HCT116 (cell line): ENCODE measurements around the gene FAM181A. TPM values are rescaled to one million over a fixed set of nuclear protein-coding genes. Genes with fewer than 3 reads are reported as not detected.

Experiments used
- ATAC-seq: fragments of 200-7000 bp; cut with Tn5 transposase; 2 replicates; pipeline ENCODE4 v1.9.1; 2020; ENCODE audit warnings: mild to moderate bottlenecking, moderate library complexity
- BruUV-seq: library from RNA; stranded (reverse); fragments of 400-500 nt; replicated peaks from 2 replicates; lab custom pipeline; 2021; lab: Mats Ljungman, UMichigan
- CTCF ChIA-PET: fragments of 300-600 bp; sonication (Branson Sonifier 250); formaldehyde crosslinking; loops from one replicate; lab custom pipeline; 2021; ENCODE audit warnings: antibody characterized with exemption; lab: Charles Lee
- POLR2A ChIA-PET: fragments of 300-600, 350-600 bp; sonication (Branson Sonifier 250); formaldehyde crosslinking; loops from one replicate; lab custom pipeline; 2021; ENCODE audit warnings: antibody characterized with exemption; lab: Charles Lee
- RAD21 ChIA-PET, 2 experiments: fragments of 300-600 bp; sonication (Branson Sonifier 250); formaldehyde crosslinking; loops; one replicate each; lab custom pipeline; 2023; ENCODE audit warnings: low total read pairs in 2 of 2; ENCODE audit not compliant: uncharacterized antibody in 2 of 2, unreplicated experiment in 2 of 2, low non-redundant PET in 1 of 2; lab: Charles Lee
- DNase-seq: peaks from one replicate; pipeline ENCODE4 v3.0.0-alpha.2; 2010; ENCODE audit warnings: low read depth, low spot score
- H2AFZ ChIP-seq: fragments of 200-600 bp; shearing (Covaris generic), sonication (generic); 2 replicates; pipeline ENCODE4 v1.6.1; 2017; ENCODE audit warnings: low read depth, mixed run types, mixed read lengths, antibody characterized with exemption, low read length; ENCODE audit not compliant: poor library complexity, severe bottlenecking
- H3K27ac ChIP-seq: 2 replicates; pipeline ENCODE4 v1.5.1; 2012; ENCODE audit warnings: low read depth, low read length
- H3K27me3 ChIP-seq: fragments of 200-600 bp; sonication (generic); 2 replicates; pipeline ENCODE4 v1.6.1; 2016; ENCODE audit warnings: mixed run types, low read length, mixed read lengths; ENCODE audit not compliant: insufficient read depth
- H3K36me3 ChIP-seq, 2 experiments: fragments of 200-500 bp in 1 of 2; fragments of 200-600 bp in 1 of 2; sonication (Bioruptor generic) in 1 of 2; sonication (generic) in 1 of 2; 2 replicates each; pipeline versions ENCODE4 v1.5.1 to v1.6.1; 2014 to 2016; ENCODE audit warnings: low read length in 2 of 2, inconsistent platforms in 1 of 2, mixed read lengths in 1 of 2, mixed run types in 1 of 2; ENCODE audit not compliant: insufficient read depth in 2 of 2, control insufficient read depth in 1 of 2
- H3K4me1 ChIP-seq, 2 experiments: fragments of 200-600 bp in 1 of 2; sonication (generic) in 1 of 2; 2 replicates each; pipeline versions ENCODE4 v1.5.1 to v1.6.1; 2012 to 2017; ENCODE audit warnings: low read length in 2 of 2, inconsistent platforms in 1 of 2, mild to moderate bottlenecking in 1 of 2, mixed read lengths in 1 of 2, mixed run types in 1 of 2, moderate library complexity in 1 of 2; ENCODE audit not compliant: insufficient read depth in 2 of 2, control insufficient read depth in 1 of 2
- H3K4me2 ChIP-seq: fragments of 200-600 bp; sonication (generic); 2 replicates; pipeline ENCODE4 v1.6.1; 2017; ENCODE audit warnings: mixed run types, low read length, mixed read lengths
- H3K4me3 ChIP-seq, 2 experiments: fragments of 200-600 bp in 1 of 2; sonication (generic) in 1 of 2; replicated peaks in 1 of 2; 2 replicates each; pipeline ENCODE4 v1.5.1; 2011 to 2016; ENCODE audit warnings: low read length in 2 of 2, control low read depth in 1 of 2, low read depth in 1 of 2, mild to moderate bottlenecking in 1 of 2, mixed read lengths in 1 of 2, mixed run types in 1 of 2
- H3K79me2 ChIP-seq: fragments of 200-600 bp; sonication (generic); 2 replicates; pipeline ENCODE4 v1.6.1; 2017; ENCODE audit warnings: mild to moderate bottlenecking, mixed run types, low read length, moderate library complexity, mixed read lengths; ENCODE audit not compliant: insufficient read depth
- H3K9ac ChIP-seq: fragments of 200-600 bp; sonication (generic); 2 replicates; pipeline ENCODE4 v1.6.1; 2016; ENCODE audit warnings: low read length, mixed read lengths
- H3K9me2 ChIP-seq: fragments of 200-600 bp; sonication (generic), shearing (Covaris generic); 2 replicates; pipeline ENCODE4 v1.6.1; 2017; ENCODE audit warnings: mixed run types, mild to moderate bottlenecking, moderate library complexity; ENCODE audit not compliant: insufficient read depth
- H3K9me3 ChIP-seq, 2 experiments: fragments of 200-500 bp in 1 of 2; fragments of 200-600 bp in 1 of 2; sonication (Bioruptor generic) in 1 of 2; sonication (generic) in 1 of 2; 2 replicates each; pipeline ENCODE4 v1.6.1; 2014 to 2017; ENCODE audit warnings: low read length in 2 of 2, mixed read lengths in 2 of 2, inconsistent platforms in 1 of 2, low read depth in 1 of 2, mild to moderate bottlenecking in 1 of 2, mixed run types in 1 of 2, moderate library complexity in 1 of 2; ENCODE audit not compliant: control insufficient read depth in 1 of 2, insufficient read depth in 1 of 2
- H4K20me1 ChIP-seq: fragments of 200-600 bp; sonication (generic), shearing (Covaris generic); 2 replicates; pipeline ENCODE4 v1.6.1; 2017; ENCODE audit warnings: mixed run types, mild to moderate bottlenecking, moderate library complexity; ENCODE audit not compliant: insufficient read depth
- CEBPB ChIP-seq: IDR thresholded peaks from 2 replicates; pipeline ENCODE4 v1.6.1; 2012; ENCODE audit warnings: low read depth
- EGR1 ChIP-seq: IDR thresholded peaks from 2 replicates; pipeline ENCODE4 v1.6.1; 2012; ENCODE audit warnings: low read depth
- ELF1 ChIP-seq: IDR thresholded peaks from 2 replicates; pipeline ENCODE4 v1.6.1; 2012; ENCODE audit warnings: low read depth, borderline replicate concordance
- EZH2 ChIP-seq: fragments of 200-600 bp; sonication (generic); IDR thresholded peaks from 2 replicates; pipeline ENCODE4 v1.6.1; 2017; ENCODE audit warnings: antibody characterized with exemption, mixed run types
- EZH2phosphoT487 ChIP-seq: fragments of 200-600 bp; IDR thresholded peaks from 2 replicates; pipeline ENCODE4 v1.6.1; 2018; ENCODE audit warnings: antibody characterized with exemption, borderline replicate concordance
- FOSL1 ChIP-seq: IDR thresholded peaks from 2 replicates; pipeline ENCODE4 v1.6.1; 2012; ENCODE audit warnings: low read depth
- JUND ChIP-seq: IDR thresholded peaks from 2 replicates; pipeline ENCODE4 v1.6.1; 2012
- POLR2A ChIP-seq: IDR thresholded peaks from 2 replicates; pipeline ENCODE4 v1.7.0; 2011; ENCODE audit warnings: borderline replicate concordance; ENCODE audit not compliant: insufficient read depth, insufficient read length; ENCODE audit errors: extremely low read depth
- POLR2AphosphoS5 ChIP-seq: IDR thresholded peaks from 2 replicates; pipeline ENCODE4 v1.6.1; 2011; ENCODE audit warnings: mild to moderate bottlenecking, low read depth, low read length, moderate library complexity
- RAD21 ChIP-seq: IDR thresholded peaks from 2 replicates; pipeline ENCODE4 v1.6.1; 2012; ENCODE audit warnings: low read depth, mild to moderate bottlenecking
- SIN3A ChIP-seq: IDR thresholded peaks from 2 replicates; pipeline ENCODE4 v1.6.1; 2012; ENCODE audit warnings: low read depth
- SP1 ChIP-seq: IDR thresholded peaks from 2 replicates; pipeline ENCODE4 v1.6.1; 2012; ENCODE audit warnings: low read depth
- SRF ChIP-seq: IDR thresholded peaks from 2 replicates; pipeline ENCODE4 v1.6.1; 2012; ENCODE audit warnings: low read depth
- TCF7L2 ChIP-seq: IDR thresholded peaks from 2 replicates; pipeline ENCODE4 v1.7.0; 2011; ENCODE audit warnings: borderline replicate concordance, inconsistent platforms; ENCODE audit not compliant: insufficient read depth, insufficient read length; ENCODE audit errors: extremely low read depth
- YY1 ChIP-seq: IDR thresholded peaks from 2 replicates; pipeline ENCODE4 v1.6.1; 2011; ENCODE audit warnings: low read length, low read depth, moderate library complexity, mild to moderate bottlenecking; ENCODE audit not compliant: insufficient replicate concordance; ENCODE audit errors: extremely low read depth
- ZFX ChIP-seq: fragments of 450-650 bp; IDR thresholded peaks from 2 replicates; pipeline ENCODE4 v1.6.1; 2017
- intact Hi-C: fragments of 100-400 bp; cut with micrococcal nuclease; formaldehyde crosslinking; loops from 2 replicates; pipeline ENCODE4 v1.10.0; 2022
- total RNA-seq: library from RNA; stranded (reverse); gene quantifications from one replicate; pipeline ENCODE4 v1.2.1, GENCODE V29; 2021; ENCODE audit not compliant: unreplicated experiment
- TF ChIP-seq, protein P1 (sequence below): IDR thresholded peaks from 2 replicates; pipeline ENCODE4 v1.6.1; 2012
- TF ChIP-seq, protein P2 (sequence below), 3 experiments: fragments of 200-600 bp in 1 of 3; sonication (generic) in 1 of 3; IDR thresholded peaks in 2 of 3; conservative IDR thresholded peaks in 1 of 3; 2 replicates each; pipeline ENCODE4 v1.5.1; 2012 to 2017; ENCODE audit warnings: low read depth in 2 of 3, low read length in 2 of 3, antibody characterized with exemption in 1 of 3, borderline replicate concordance in 1 of 3, control low read depth in 1 of 3, mild to moderate bottlenecking in 1 of 3, mixed read lengths in 1 of 3, mixed run types in 1 of 3, moderate library complexity in 1 of 3; ENCODE audit not compliant: insufficient read depth in 1 of 3
- TF ChIP-seq, protein P3 (sequence below): IDR thresholded peaks from 2 replicates; pipeline ENCODE4 v1.6.1; 2012
- TF ChIP-seq, protein P4 (sequence below): IDR thresholded peaks from 2 replicates; pipeline ENCODE4 v1.6.1; 2012; ENCODE audit warnings: low read depth

The FAM181A gene
- total RNA-seq, 1 experiment from 2014 or later, result not detected

DNA sequence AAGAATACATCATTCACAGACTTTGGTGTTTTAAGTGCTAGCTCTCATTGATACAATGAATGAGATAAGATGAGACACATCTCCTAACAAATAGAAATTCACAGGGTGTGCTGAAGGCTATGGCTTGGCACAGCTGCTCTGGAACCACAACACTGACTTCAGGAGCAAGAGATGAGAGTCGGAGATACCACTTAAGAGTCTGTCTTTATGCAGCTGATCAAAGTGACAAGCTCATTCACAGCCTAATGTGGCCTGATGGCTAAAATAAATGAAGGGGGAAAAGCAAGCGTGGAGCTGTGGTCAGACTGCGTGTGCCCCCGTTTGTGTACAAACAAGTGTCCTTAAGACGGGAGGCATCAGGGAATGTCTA is 29.7 kb upstream of the FAM181A start:
- no peaks in the 10 kb centered on the region for H3K36me3 ChIP-seq
- TF ChIP-seq EGR1 (no peak), YY1 (no peak), CEBPB (no peak), SIN3A (no peak), RAD21 (no peak), ZFX (no peak), FOSL1 (no peak), JUND (no peak), TCF7L2 (no peak), ELF1 (no peak), SRF (no peak), POLR2A (no peak), SP1 (no peak), EZH2 (no peak), POLR2AphosphoS5 (no peak), EZH2phosphoT487 (no peak)
- TF ChIP-seq, protein P1, sequence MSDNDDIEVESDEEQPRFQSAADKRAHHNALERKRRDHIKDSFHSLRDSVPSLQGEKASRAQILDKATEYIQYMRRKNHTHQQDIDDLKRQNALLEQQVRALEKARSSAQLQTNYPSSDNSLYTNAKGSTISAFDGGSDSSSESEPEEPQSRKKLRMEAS, result no peak
- TF ChIP-seq, protein P2, sequence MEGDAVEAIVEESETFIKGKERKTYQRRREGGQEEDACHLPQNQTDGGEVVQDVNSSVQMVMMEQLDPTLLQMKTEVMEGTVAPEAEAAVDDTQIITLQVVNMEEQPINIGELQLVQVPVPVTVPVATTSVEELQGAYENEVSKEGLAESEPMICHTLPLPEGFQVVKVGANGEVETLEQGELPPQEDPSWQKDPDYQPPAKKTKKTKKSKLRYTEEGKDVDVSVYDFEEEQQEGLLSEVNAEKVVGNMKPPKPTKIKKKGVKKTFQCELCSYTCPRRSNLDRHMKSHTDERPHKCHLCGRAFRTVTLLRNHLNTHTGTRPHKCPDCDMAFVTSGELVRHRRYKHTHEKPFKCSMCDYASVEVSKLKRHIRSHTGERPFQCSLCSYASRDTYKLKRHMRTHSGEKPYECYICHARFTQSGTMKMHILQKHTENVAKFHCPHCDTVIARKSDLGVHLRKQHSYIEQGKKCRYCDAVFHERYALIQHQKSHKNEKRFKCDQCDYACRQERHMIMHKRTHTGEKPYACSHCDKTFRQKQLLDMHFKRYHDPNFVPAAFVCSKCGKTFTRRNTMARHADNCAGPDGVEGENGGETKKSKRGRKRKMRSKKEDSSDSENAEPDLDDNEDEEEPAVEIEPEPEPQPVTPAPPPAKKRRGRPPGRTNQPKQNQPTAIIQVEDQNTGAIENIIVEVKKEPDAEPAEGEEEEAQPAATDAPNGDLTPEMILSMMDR (IDR thresholded peaks at IDR 0.05 in 2 of 3, conservative IDR thresholded peaks at IDR 0.05 in 1 of 3; ENCODE audit: borderline replicate concordance in 1 of 3, insufficient read depth in 1 of 3, low read depth in 2 of 3, low read length in 2 of 3), result no peak
- TF ChIP-seq, protein P3, sequence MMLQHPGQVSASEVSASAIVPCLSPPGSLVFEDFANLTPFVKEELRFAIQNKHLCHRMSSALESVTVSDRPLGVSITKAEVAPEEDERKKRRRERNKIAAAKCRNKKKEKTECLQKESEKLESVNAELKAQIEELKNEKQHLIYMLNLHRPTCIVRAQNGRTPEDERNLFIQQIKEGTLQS, result no peak
- TF ChIP-seq, protein P4, sequence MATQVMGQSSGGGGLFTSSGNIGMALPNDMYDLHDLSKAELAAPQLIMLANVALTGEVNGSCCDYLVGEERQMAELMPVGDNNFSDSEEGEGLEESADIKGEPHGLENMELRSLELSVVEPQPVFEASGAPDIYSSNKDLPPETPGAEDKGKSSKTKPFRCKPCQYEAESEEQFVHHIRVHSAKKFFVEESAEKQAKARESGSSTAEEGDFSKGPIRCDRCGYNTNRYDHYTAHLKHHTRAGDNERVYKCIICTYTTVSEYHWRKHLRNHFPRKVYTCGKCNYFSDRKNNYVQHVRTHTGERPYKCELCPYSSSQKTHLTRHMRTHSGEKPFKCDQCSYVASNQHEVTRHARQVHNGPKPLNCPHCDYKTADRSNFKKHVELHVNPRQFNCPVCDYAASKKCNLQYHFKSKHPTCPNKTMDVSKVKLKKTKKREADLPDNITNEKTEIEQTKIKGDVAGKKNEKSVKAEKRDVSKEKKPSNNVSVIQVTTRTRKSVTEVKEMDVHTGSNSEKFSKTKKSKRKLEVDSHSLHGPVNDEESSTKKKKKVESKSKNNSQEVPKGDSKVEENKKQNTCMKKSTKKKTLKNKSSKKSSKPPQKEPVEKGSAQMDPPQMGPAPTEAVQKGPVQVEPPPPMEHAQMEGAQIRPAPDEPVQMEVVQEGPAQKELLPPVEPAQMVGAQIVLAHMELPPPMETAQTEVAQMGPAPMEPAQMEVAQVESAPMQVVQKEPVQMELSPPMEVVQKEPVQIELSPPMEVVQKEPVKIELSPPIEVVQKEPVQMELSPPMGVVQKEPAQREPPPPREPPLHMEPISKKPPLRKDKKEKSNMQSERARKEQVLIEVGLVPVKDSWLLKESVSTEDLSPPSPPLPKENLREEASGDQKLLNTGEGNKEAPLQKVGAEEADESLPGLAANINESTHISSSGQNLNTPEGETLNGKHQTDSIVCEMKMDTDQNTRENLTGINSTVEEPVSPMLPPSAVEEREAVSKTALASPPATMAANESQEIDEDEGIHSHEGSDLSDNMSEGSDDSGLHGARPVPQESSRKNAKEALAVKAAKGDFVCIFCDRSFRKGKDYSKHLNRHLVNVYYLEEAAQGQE, result no peak
- no peaks in the 10 kb centered on the region for H3K27me3 ChIP-seq
- no peaks in the 10 kb centered on the region for H3K9me2 ChIP-seq
- no peak overlapping the region for H3K9ac ChIP-seq
- H3K4me2 ChIP-seq, result no peak overlapping the region
- peaks cover 2 to 6% of the 10 kb centered on the region in 2 experiments; a peak in 2 of 4 replicates for H3K4me1 ChIP-seq
- DNase-seq (no peak), ATAC-seq (no peak)
- no TSS peak for BruUV-seq
- POLR2A ChIA-PET, result no interaction called here
- no peak overlapping the region for H3K4me3 ChIP-seq
- no peaks in the 10 kb centered on the region for H3K9me3 ChIP-seq
- no peak overlapping the region for H3K27ac ChIP-seq
- H4K20me1 ChIP-seq, result no peaks in the 10 kb centered on the region
- no peak overlapping the region for H2AFZ ChIP-seq
- intact Hi-C loops, result no loop called here
- no peaks in the 10 kb centered on the region for H3K79me2 ChIP-seq
- RAD21 ChIA-PET, result no interaction called here
- CTCF ChIA-PET, result interaction anchor here (1.4 kb wide), 1 partner anchor 10 kb away, joined by 6 read pairs; no protein-coding TSS in a partner anchor
